AG04450 (cell line): ENCODE results near the gene SLC22A17. TPM values are rescaled to one million over a fixed set of nuclear protein-coding genes. Genes with fewer than 3 reads are reported as not detected.

ENCODE experiments used
- CTCF ChIA-PET: fragments of 300-600, 350-600 bp; formaldehyde crosslinking; extraction: SDS; loops from one replicate; lab custom pipeline; 2022; ENCODE audit warnings: antibody characterized with exemption, inconsistent platforms; lab: Charles Lee
- POLR2A ChIA-PET: fragments of 350-600 bp; formaldehyde crosslinking; extraction: SDS; loops from one replicate; lab custom pipeline; 2021; ENCODE audit warnings: antibody characterized with exemption, inconsistent platforms; lab: Yijun Ruan, JAX
- DNase-seq: peaks from one replicate; pipeline ENCODE4 v3.0.0-alpha.2; 2011; ENCODE audit warnings: low read depth, low spot score
- H3K27ac ChIP-seq: one replicate; pipeline ENCODE4 v1.5.1; 2012; ENCODE audit warnings: low read depth, low read length, control low read depth
- H3K27me3 ChIP-seq: one replicate; pipeline ENCODE4 v1.6.0; 2012; ENCODE audit warnings: low read length; ENCODE audit not compliant: control insufficient read depth, insufficient read depth
- H3K4me3 ChIP-seq: 2 replicates; pipeline ENCODE4 v1.5.1; 2011; ENCODE audit warnings: mild to moderate bottlenecking, low read depth, low read length, control low read depth
- H3K9me3 ChIP-seq: 2 replicates; pipeline ENCODE4 v1.5.1; 2012; ENCODE audit warnings: low read length; ENCODE audit not compliant: control insufficient read depth, insufficient read depth
- CTCF ChIP-seq: IDR thresholded peaks from 2 replicates; pipeline ENCODE4 v1.5.1; 2011; ENCODE audit warnings: low read depth, low read length, control low read depth, inconsistent platforms
- polyA plus RNA-seq: library from polyadenylated mRNA; depleted of rRNA; stranded (reverse); fragments of >200 nt; gene quantifications from 2 replicates; pipeline ENCODE4 v1.2.3, GENCODE V29; 2011

Gene SLC22A17
- polyA plus RNA-seq, 1 experiment = 17.4 TPM

- CTCF ChIA-PET = interaction anchor here (1.5 to 1.9 kb wide), 2 partner anchors 18 to 19 kb away, joined by 6 to 7 read pairs; no protein-coding TSS in a partner anchor
These were observed 8.6 kb upstream of the SLC22A17 start for GRCh38 chr14:23361320-23361719.

DNA sequence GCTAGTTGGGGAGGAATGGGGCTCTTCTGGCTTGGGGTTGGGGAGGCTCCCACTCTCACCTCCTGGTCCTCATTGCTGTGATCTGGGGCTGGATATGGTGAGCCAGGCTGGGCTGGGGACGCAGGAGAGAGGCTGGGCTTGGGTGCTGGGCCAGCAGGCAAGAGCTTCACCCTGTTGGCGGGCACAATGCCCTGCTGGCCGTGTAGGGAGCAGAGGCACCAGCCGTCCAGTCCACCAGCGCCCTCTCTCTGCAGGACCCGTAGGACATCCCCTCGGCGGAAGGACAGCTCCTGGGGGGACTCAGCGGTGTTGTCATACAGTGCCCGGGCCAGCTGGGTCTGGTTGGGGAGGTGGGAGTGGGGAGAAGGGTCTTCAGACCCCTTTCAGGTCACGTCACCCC lies 7.8 kb upstream of the SLC22A17 start:
- Histone ChIP-seq H3K4me3 (no peak overlapping the region), H3K9me3 (no peaks in the 10 kb centered on the region; the same call in 1 of the 2 replicates), H3K27me3 (no peaks in the 10 kb centered on the region), H3K27ac (no peak overlapping the region)
- no peak for DNase-seq
- ChIA-PET CTCF (interaction anchor here (0.7 to 1.9 kb wide), 4 partner anchors 9 to 200 kb away, joined by 3 to 7 read pairs (median 3); no protein-coding TSS in a partner anchor), POLR2A (no interaction called here)
- no peak for TF ChIP-seq CTCF

More at GRCh38 chr14:23361320-23361719, 8.6 kb upstream of the SLC22A17 start:
- POLR2A ChIA-PET = interaction anchor here (0.6 to 1.7 kb wide), 2 partner anchors 9 to 34 kb away, joined by 3 to 8 read pairs; partner anchors contain the start of gene SLC22A17
- DNase-seq = no peak
- H3K27ac ChIP-seq = no peak overlapping the region
- no peaks in the 10 kb centered on the region; the same call in 1 of the 2 replicates for H3K9me3 ChIP-seq
- no peak for TF ChIP-seq CTCF
- H3K4me3 ChIP-seq = no peak overlapping the region
- no peaks in the 10 kb centered on the region for H3K27me3 ChIP-seq

GRCh38 chr14:23359722-23360447 lies 7.2 kb upstream of the SLC22A17 start:
- ChIA-PET CTCF (interaction anchor here (0.7 to 1.9 kb wide), 4 partner anchors 10 to 201 kb away, joined by 3 to 7 read pairs (median 3); no protein-coding TSS in a partner anchor), POLR2A (no interaction called here)
- DNase-seq = no peak
- Histone ChIP-seq H3K4me3 (no peak overlapping the region), H3K27me3 (no peaks in the 10 kb centered on the region), H3K9me3 (no peaks in the 10 kb centered on the region; the same call in 1 of the 2 replicates), H3K27ac (no peak overlapping the region)
- TF ChIP-seq CTCF = no peak

- no peak overlapping the region for H3K4me3 ChIP-seq
- no peaks in the 10 kb centered on the region for H3K27me3 ChIP-seq
- CTCF ChIA-PET = interaction anchor here (1.9 kb wide), 1 partner anchor 20 kb away, joined by 7 read pairs; no protein-coding TSS in a partner anchor
- POLR2A ChIA-PET = no interaction called here
- H3K27ac ChIP-seq = no peak overlapping the region
- no peak for TF ChIP-seq CTCF
- DNase-seq = no peak
- H3K9me3 ChIP-seq = no peaks in the 10 kb centered on the region
These were observed 6.5 kb upstream of the SLC22A17 start for GRCh38 chr14:23359167-23359626.

- TF ChIP-seq CTCF = no peak
- Histone ChIP-seq H3K27ac (peak overlapping the region; percentile 11), H3K4me3 (no peak overlapping the region), H3K27me3 (no peaks in the 10 kb centered on the region), H3K9me3 (no peaks in the 10 kb centered on the region)
- POLR2A ChIA-PET = no interaction called here
- DNase-seq = no peak
- CTCF ChIA-PET = interaction anchor here (2.6 kb wide), 1 partner anchor 22 kb away, joined by 8 read pairs; no protein-coding TSS in a partner anchor
These were observed 6.0 kb upstream of the SLC22A17 start for GRCh38 chr14:23358553-23359166.
